T-helper 2 cell (primary cell): ENCODE data around the gene TTLL3.
"Not testable (repeated sequence)": the region's sequence is repeated elsewhere in the genome, so short reads cannot be mapped to it uniquely, and the experiment has no call there.

ENCODE experiments used
- DNase-seq, 5 experiments: peaks; one replicate each; pipeline versions ENCODE4 v3.0.0 to v3.0.0-alpha.2; 2012 to 2022

Gene TTLL3

DNA sequence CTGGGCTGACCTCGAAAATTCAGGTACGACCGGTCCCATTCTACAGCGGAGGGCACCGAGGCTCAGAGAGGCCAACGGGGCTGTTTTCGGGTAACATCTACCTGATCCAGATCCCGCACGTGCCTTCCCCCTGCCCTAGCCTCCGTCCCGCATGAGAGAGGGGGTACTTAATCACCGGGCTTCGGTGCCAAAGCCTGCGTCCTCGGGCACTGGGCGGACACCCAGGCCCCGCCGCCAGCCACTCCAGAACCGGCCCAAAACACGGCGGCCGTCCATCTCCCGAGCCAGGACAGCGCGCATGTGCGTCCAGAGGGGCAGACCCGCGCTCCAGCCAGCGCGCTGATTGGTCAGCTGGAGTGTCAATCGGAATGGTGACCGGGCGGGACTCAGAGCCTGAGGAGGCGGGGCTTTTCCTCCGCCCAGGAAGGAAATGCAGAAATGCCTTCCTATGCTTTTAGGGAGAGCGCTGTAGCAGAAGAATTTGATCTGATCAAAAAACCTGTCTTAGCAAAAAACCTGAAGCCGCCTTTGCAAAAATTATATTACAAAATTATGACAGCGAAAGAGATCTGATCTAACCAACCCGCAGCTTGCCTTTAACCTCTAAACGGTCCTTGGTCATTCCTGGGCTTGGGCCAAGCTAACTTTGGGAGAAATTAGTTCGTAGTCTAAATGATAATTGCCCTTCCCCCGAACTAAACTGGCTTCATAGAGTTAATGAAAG is 33.8 kb downstream of the TTLL3 start, which contains the start of gene RPUSD3:
RPUSD3 (minus strand) TSS at position 294 of the 724 bp plus-strand sequence; CDS start at position 276, 18 bp downstream.
- peak; percentile 91 to 94 (median 93) for DNase-seq

DNA sequence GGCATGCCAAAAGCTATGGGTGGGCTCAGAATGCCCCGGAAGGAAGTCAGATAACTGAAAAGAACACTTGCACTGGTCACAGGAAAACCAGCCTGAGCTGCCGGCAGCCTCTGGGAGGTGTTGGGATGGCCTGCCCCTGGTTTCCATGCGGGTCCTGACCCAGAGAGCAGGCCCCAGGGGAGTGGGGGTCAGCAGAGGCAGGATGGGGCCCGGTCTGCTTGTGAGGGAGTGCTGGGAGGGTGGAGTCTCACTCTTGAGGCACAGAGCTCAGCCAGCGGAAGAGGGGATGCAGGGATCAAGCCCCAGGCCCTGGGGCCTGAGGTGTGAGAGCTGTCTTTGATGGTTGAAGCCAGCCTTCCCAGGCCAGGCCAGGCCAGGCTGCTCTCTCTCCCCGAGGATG is 36.2 kb downstream of the TTLL3 start:
- DNase-seq: no peak

DNA sequence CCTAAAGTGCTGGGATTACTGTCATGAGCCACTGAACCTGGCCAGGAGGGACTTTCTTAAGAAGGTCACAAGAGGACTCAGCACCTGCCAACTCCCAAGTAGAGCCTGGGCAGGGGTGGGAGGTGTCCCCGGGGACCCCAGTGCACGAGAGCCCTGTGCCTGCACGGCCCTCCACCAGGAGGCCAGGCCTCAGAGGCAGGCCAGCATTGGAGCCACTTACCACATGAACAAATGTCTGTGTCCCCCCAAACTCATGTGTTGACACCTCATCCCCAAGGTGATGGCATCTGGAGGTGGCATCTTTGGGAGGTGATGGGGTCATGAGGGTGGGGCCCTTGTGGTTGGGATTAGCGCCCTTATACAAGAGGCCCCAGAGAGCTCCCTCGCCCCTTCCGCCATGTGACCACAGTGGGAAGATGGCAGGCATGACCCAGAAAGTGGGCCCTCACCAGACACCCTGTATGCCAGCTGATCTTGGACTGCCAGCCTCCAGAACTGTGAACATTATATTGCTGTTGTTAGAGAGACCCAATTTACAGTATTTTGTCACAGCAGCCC is 36.9 kb downstream of the TTLL3 start:
- DNase-seq: no peak

- not testable (repeated sequence) for DNase-seq
Observed at GRCh38 chr3:9847870-9848269, 37.8 kb downstream of the TTLL3 start.

GRCh38 chr3:9848860-9849259 is 38.8 kb downstream of the TTLL3 start:
- DNase-seq: peak in 2 of 5 experiments; percentile 10 to 53

- not testable (repeated sequence) for DNase-seq
Observed at GRCh38 chr3:9851383-9851782, 41.3 kb downstream of the TTLL3 start.

DNA sequence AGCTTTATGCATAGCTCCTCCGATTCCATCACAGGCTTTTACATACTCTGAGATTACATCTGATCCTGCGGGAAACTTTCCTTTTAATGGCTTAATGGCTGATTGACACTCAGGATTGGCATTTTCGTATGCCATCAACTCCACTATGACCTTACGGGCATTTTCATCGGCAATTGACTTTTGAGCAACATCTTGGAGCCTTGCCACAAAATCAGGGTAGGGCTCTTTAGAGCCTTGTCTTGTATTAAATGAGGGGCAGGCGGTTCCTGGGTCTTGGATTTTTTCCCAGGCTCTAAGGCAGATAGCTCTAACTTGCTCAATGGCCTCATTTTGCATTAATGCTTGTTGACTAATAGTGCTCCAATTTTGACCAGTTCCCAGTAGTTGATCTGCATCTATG is 41.9 kb downstream of the TTLL3 start:
- DNase-seq: not testable (repeated sequence)

GRCh38 chr3:9852528-9852927 is 42.5 kb downstream of the TTLL3 start:
- DNase-seq: no peak

- not testable (repeated sequence) for DNase-seq
Observed at GRCh38 chr3:9854291-9854940, 44.4 kb downstream of the TTLL3 start.

DNA sequence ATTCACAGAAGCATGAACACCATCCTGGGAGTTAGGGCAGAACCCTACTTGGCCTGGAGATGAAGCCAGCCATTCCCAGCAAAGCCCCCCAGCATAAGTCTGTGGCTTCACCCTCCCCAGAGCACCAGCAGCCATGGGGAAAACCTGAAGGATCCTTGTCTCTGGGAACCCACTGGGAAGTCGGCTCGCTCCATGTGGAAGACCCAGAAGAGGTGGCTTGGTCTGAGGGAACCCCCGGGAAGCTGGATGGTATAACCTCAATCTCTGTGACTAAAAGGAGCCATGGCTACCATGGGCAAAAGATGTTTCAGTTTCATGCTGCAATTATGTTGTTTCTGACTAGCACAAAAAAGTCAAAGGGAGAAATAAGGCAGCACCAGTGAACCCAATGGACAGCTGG is 45.5 kb downstream of the TTLL3 start:
- DNase-seq: no peak

- DNase-seq: no peak
Observed at GRCh38 chr3:9859530-9860025, 49.5 kb downstream of the TTLL3 start.

DNA sequence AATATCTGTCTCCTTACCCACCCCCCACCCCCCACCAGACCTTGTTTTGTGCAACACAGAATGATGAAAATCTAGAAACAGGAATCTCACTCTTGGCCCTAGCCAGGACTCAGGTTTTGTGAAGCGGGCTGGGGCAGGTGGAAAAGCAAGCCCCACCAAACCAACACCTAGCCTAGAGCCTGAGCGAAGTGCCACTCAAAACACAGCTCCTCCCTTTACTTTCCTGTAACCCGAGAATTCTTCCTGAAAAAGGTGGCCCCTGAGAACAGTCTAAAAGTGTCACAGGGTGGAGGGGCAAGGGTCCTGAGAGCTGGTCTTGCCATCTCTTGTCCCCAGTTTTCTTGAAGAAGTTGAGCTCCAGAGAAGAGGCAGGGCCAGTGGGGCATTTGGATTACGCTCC is 51.1 kb downstream of the TTLL3 start:
- DNase-seq: no peak

DNA sequence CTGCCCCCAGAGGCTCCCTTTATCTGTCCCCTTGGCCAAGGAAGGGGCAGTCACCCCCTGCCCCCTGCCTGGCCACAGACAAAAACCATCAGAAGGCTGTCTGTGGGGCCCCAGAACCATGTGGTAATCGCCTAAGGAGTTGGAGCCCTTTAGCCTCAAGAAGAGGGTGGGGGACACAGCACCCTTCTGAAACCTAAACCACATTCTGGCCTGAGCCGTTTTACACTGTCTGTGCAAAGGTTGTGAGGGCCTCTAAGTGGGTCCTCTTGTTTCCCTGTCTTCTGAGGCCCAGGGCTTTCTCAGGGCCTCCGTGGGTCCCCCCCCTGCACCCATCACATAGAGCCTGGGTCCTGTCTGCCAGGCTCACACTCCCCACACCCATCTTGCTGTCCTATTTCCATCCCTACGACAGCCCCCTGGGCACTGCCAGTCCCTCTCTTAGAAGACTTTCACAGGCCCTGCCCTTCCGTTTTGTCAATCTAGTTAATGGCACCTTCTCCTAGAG is 51.6 kb downstream of the TTLL3 start:
- no peak for DNase-seq

GRCh38 chr3:9862391-9863057 is 52.5 kb downstream of the TTLL3 start:
- DNase-seq: peak in 3 of 5 experiments; percentile 8 to 27 (median 19)

DNA sequence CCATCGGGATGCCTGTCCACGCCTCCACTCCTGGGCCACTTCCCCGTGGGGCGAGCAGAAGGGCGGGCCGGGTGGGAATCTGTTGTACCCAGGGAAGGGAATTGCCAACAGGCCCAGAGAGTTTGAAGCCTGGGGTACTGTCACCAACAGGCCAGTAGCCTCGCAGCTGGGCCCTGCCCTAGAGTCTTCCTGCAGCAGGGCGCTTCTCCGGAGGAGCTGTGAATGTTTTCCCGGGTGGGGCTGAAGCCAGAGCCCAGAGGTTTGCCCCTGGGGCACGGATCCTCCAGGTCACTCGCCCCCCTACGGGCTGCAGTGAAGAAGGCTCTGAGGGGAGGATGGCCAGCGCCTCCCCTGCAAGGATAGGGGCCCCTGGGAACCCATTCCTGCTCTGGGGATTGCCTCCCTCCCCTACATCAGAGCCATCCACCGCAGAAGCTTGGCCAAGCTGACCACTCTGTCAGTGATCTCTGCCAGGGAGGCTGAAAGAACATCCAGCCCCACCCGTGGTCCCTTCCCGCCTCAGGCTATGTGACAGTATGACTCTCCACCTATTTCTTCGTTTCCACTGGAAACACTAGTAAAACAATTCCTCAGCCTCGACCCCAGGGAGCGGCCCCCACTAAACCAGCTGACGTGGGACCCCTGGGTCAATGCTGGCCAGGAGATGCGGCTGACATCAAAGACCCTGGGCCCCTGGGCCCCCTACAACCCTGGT is 53.2 kb downstream of the TTLL3 start:
- no peak for DNase-seq

DNA sequence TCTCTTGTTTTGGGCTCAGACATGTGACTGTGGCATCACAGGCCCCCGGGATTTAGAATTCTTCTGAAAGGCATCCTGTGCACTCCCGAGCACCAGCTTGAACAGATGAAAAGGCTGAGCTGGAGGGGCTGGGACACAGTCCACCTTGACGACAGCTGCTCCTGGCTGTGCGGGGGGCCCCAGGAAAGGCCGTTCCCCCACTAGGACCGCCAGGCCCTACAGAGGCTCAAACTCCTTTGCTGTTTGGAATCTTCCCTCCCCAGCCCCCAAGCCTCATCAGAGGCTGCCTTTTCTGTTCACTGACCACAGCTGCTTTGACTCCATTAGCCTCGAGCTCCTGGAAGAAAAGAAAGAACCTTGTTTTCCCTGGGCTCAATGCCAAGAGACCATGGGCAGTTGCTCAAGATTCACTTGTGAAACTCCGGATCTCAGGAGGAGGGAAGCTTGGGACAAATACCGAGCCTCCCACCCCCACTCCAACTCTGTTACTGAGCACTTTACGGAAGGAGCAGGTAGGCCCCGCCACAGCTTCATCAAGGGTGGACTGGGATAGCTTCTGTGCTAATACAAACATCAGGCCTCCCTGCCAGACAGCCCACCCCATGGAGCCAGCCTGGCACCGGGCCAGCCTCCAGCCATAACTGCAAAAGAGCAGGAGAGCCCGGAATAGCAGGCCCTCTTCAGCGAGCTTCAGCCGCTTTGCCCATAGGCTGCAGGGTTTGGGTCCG is 54.3 kb downstream of the TTLL3 start:
- DNase-seq: no peak

- DNase-seq: not testable (repeated sequence)
Observed at GRCh38 chr3:9865125-9865637, 55.1 kb downstream of the TTLL3 start.

- no peak for DNase-seq
Observed at GRCh38 chr3:9866639-9867038, 56.6 kb downstream of the TTLL3 start.

- no peak for DNase-seq
Observed at GRCh38 chr3:9867106-9867505, 57.0 kb downstream of the TTLL3 start.

DNA sequence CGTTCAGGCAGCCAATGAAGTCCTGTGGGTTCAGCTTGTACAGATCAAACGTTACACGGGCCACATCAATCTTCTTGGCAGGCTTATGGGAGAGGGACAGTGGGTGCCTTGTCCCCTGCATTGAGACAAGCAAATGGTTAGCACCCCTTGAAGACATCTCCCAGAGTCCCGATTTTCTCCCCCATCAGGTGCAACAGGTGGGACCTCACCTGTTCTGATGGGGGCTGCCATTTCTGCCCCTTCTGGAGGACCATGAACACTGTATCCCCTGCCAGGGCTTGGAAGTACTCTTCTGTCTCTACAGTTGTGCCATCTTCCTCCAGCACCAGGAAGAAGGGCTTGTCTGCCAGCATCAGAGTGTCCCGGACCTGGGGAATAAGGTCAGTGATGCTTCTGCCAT is 59.9 kb downstream of the TTLL3 start:
- no peak for DNase-seq

GRCh38 chr3:9870978-9871377 is 60.9 kb downstream of the TTLL3 start:
- DNase-seq: no peak
